LNCaP clone FGC (cell line): Measurements from ENCODE around the gene HOXA2.

Experiments
- DNase-seq: peaks from one replicate; pipeline ENCODE4 v3.0.0-alpha.2; 2011; ENCODE audit warnings: low read depth
- H3K4me3 ChIP-seq: 2 replicates; pipeline ENCODE4 v1.5.1; 2011; ENCODE audit warnings: mild to moderate bottlenecking, low read depth, low read length, control low read depth
- CTCF ChIP-seq: IDR thresholded peaks from 2 replicates; pipeline ENCODE4 v1.5.1; 2012; ENCODE audit warnings: mild to moderate bottlenecking; ENCODE audit not compliant: control insufficient read depth, insufficient read depth; ENCODE audit errors: extremely low read depth

Gene HOXA2

GRCh38 chr7:27117887-27118491 is 15.5 kb upstream of the HOXA2 start:
- H3K4me3 ChIP-seq, result no peak overlapping the region
- DNase-seq, result no peak
- no peak for TF ChIP-seq CTCF

GRCh38 chr7:27116962-27117886 is 14.7 kb upstream of the HOXA2 start:
- no peak for TF ChIP-seq CTCF
- no peak overlapping the region for H3K4me3 ChIP-seq
- no peak for DNase-seq

GRCh38 chr7:27116031-27116961 is 13.8 kb upstream of the HOXA2 start:
- TF ChIP-seq CTCF, result no peak
- no peak for DNase-seq
- no peak overlapping the region for H3K4me3 ChIP-seq

GRCh38 chr7:27115221-27116026 is 12.9 kb upstream of the HOXA2 start:
- H3K4me3 ChIP-seq, result no peak overlapping the region
- DNase-seq, result no peak
- TF ChIP-seq CTCF, result no peak

- H3K4me3 ChIP-seq, result no peak overlapping the region
- no peak for DNase-seq
- TF ChIP-seq CTCF, result no peak
These were observed 12.4 kb upstream of the HOXA2 start for GRCh38 chr7:27114881-27115220.
